CD4-positive, CD25-positive, alpha-beta regulatory T cell (primary cell): Measurements from ENCODE around the gene AIP. TPM values are rescaled to one million over a fixed set of nuclear protein-coding genes. Genes with fewer than 3 reads are reported as not detected.
A peak's percentile ranks its signal among the peaks of the same experiment; 100 is the strongest.

ENCODE experiments used
- ATAC-seq, 2 donors: fragments of 150-1000 bp; cut with Tn5 transposase; one replicate each; pipeline ENCODE4 v1.10.0; 2021; ENCODE audit warnings: low read depth in 2 of 2, moderate number of reproducible peaks in 2 of 2, moderate library complexity in 1 of 2
- DNase-seq, 3 donors: peaks; one replicate each; pipeline versions ENCODE4 v3.0.0 to v3.0.0-alpha.2; 2012 to 2022; ENCODE audit warnings: mixed read lengths in 1 of 3
- H3K27ac ChIP-seq: one replicate; pipeline ENCODE4 v1.7.0; 2013; ENCODE audit warnings: mild to moderate bottlenecking, low read length; ENCODE audit not compliant: insufficient read depth, poor library complexity, severe bottlenecking
- H3K27me3 ChIP-seq: one replicate; pipeline ENCODE4 v1.7.0; 2013; ENCODE audit warnings: low read length; ENCODE audit not compliant: control insufficient read depth, insufficient read depth
- H3K36me3 ChIP-seq: one replicate; pipeline ENCODE4 v1.7.0; 2013; ENCODE audit warnings: mild to moderate bottlenecking, low read length, moderate library complexity; ENCODE audit not compliant: control insufficient read depth, insufficient read depth
- H3K4me1 ChIP-seq: 2 replicates; pipeline ENCODE4 v1.7.0; 2013; ENCODE audit warnings: mild to moderate bottlenecking, low read length; ENCODE audit not compliant: insufficient read depth, control insufficient read depth, poor library complexity, severe bottlenecking
- H3K4me3 ChIP-seq: one replicate; pipeline ENCODE4 v1.7.0; 2013; ENCODE audit warnings: low read depth, mild to moderate bottlenecking, low read length, moderate library complexity
- H3K9me3 ChIP-seq, 2 experiments: 1 replicate in 1 of 2; 2 replicates in 1 of 2; pipeline ENCODE4 v1.7.0; 2013; ENCODE audit warnings: low read length in 2 of 2, mild to moderate bottlenecking in 1 of 2, moderate library complexity in 1 of 2; ENCODE audit not compliant: control insufficient read depth in 2 of 2
- H3K27ac Mint-ChIP-seq, 3 donors: one replicate each; pipeline ENCODE4 v1.8.0; 2020 to 2022; ENCODE audit warnings: mild to moderate bottlenecking in 3 of 3, mixed read lengths in 3 of 3, moderate library complexity in 2 of 3
- H3K27me3 Mint-ChIP-seq: one replicate; pipeline ENCODE4 v1.8.0; 2022; ENCODE audit warnings: mild to moderate bottlenecking, mixed read lengths
- H3K36me3 Mint-ChIP-seq: one replicate; pipeline ENCODE4 v1.8.0; 2020; ENCODE audit warnings: mixed read lengths
- H3K4me1 Mint-ChIP-seq, 4 donors: one replicate each; pipeline ENCODE4 v1.8.0; 2020 to 2022; ENCODE audit warnings: mixed read lengths in 4 of 4, mild to moderate bottlenecking in 1 of 4
- H3K4me3 Mint-ChIP-seq, 4 donors: one replicate each; pipeline ENCODE4 v1.8.0; 2020 to 2022; ENCODE audit warnings: mild to moderate bottlenecking in 4 of 4, mixed read lengths in 4 of 4, moderate library complexity in 3 of 4
- H3K9me3 Mint-ChIP-seq, 7 donors: one replicate each; pipeline ENCODE4 v1.8.0; 2020 to 2022; ENCODE audit warnings: mixed read lengths in 7 of 7, mild to moderate bottlenecking in 3 of 7, moderate library complexity in 2 of 7
- polyA plus RNA-seq, 4 donors: library from polyadenylated mRNA; unstranded; fragments of 300-500 nt; fragmentation: Illumina TruSeq; gene quantifications; one replicate each; pipeline ENCODE4 v1.2.3, GENCODE V29; 2021
- total RNA-seq: library from RNA; stranded (reverse); gene quantifications from one replicate; pipeline ENCODE4 v1.2.3, GENCODE V29; 2022

The AIP gene
- total and polyA plus RNA-seq, 5 donors from 2014 or later: 124 to 234 (median 213) TPM

GRCh38 chr11:67452141-67452952, 30.5 kb upstream of the AIP start, which contains the start of gene GPR152:
Gene GPR152 (minus strand): TSS chr11:67452729. CDS start chr11:67452724, 5 bp downstream.
- H3K4me3 ChIP-seq: no peak within 1 kb of the TSS

GRCh38 chr11:67453816-67454732, 28.8 kb upstream of the AIP start:
- Histone ChIP-seq H3K27ac (no peak overlapping the region), H3K4me3 (no peak overlapping the region), H3K36me3 (no peaks in the 10 kb centered on the region), H3K27me3 (no peaks in the 10 kb centered on the region), H3K4me1 (peaks cover 6% of the 10 kb centered on the region), H3K9me3 (no peaks in the 10 kb centered on the region)
- Mint-ChIP-seq H3K36me3 (no peaks in the 10 kb centered on the region), H3K27ac (no peak overlapping the region), H3K4me1 (peaks cover 0 to 17% (median 5%) of the 10 kb centered on the region in 4 donors), H3K4me3 (no peak overlapping the region), H3K27me3 (peaks cover 1% of the 10 kb centered on the region), H3K9me3 (no peaks in the 10 kb centered on the region)
- no peak for ATAC-seq
- no peak for DNase-seq

More at GRCh38 chr11:67452141-67452952, 30.5 kb upstream of the AIP start, which contains the start of gene GPR152:
- H3K27ac ChIP-seq: no peak within 1 kb of the TSS
- H3K27ac Mint-ChIP-seq: no peak within 1 kb of the TSS
- DNase-seq: no peak
- H3K27me3 Mint-ChIP-seq: no peaks in the 10 kb centered on the region
- H3K4me1 ChIP-seq: peaks cover 21% of the 10 kb centered on the region
- peaks cover 0 to 30% (median 13%) of the 10 kb centered on the region in 4 donors for H3K4me1 Mint-ChIP-seq
- H3K9me3 Mint-ChIP-seq: no peaks in the 10 kb centered on the region
- H3K36me3 Mint-ChIP-seq: no peaks in the 10 kb centered on the region
- H3K36me3 ChIP-seq: no peaks in the 10 kb centered on the region
- no peak for ATAC-seq
- no peak within 1 kb of the TSS for H3K4me3 Mint-ChIP-seq
- no peaks in the 10 kb centered on the region for H3K27me3 ChIP-seq
- no peaks in the 10 kb centered on the region for H3K9me3 ChIP-seq

- H3K27me3 ChIP-seq: no peaks in the 10 kb centered on the region
- Mint-ChIP-seq H3K4me1 (peaks cover 4 to 19% (median 5%) of the 10 kb centered on the region in 4 donors), H3K27me3 (peaks cover 6% of the 10 kb centered on the region), H3K36me3 (no peaks in the 10 kb centered on the region), H3K27ac (peak within 1 kb of the TSS in 1 of 3 donors; percentile 26), H3K9me3 (peaks cover 0 to 2% (median 0%) of the 10 kb centered on the region in 7 donors), H3K4me3 (no peak within 1 kb of the TSS)
- no peak within 1 kb of the TSS for H3K4me3 ChIP-seq
- no peaks in the 10 kb centered on the region for H3K4me1 ChIP-seq
- no peak within 1 kb of the TSS for H3K27ac ChIP-seq
- no peak for ATAC-seq
- H3K36me3 ChIP-seq: no peaks in the 10 kb centered on the region
- no peak for DNase-seq
- no peaks in the 10 kb centered on the region for H3K9me3 ChIP-seq
Measured at GRCh38 chr11:67455054-67455453, 27.8 kb upstream of the AIP start, which contains the start of gene CABP4. Gene CABP4 (plus strand): TSS chr11:67455354. CDS start chr11:67455424, 70 bp downstream.

GRCh38 chr11:67456068-67456705, 26.6 kb upstream of the AIP start:
- H3K9me3 Mint-ChIP-seq: peaks cover 0 to 2% (median 0%) of the 10 kb centered on the region in 7 donors
- no peaks in the 10 kb centered on the region for H3K9me3 ChIP-seq
- DNase-seq (no peak), ATAC-seq (no peak)
- no peak overlapping the region for H3K4me3 Mint-ChIP-seq
- no peaks in the 10 kb centered on the region for H3K36me3 ChIP-seq
- peaks cover 6% of the 10 kb centered on the region for H3K27me3 Mint-ChIP-seq
- no peaks in the 10 kb centered on the region for H3K4me1 ChIP-seq
- no peak overlapping the region for H3K27ac ChIP-seq
- peaks cover 5 to 18% (median 6%) of the 10 kb centered on the region in 4 donors for H3K4me1 Mint-ChIP-seq
- H3K36me3 Mint-ChIP-seq: no peaks in the 10 kb centered on the region
- no peaks in the 10 kb centered on the region for H3K27me3 ChIP-seq
- H3K4me3 ChIP-seq: no peak overlapping the region
- H3K27ac Mint-ChIP-seq: no peak overlapping the region

GRCh38 chr11:67457453-67457852, 25.4 kb upstream of the AIP start:
- Mint-ChIP-seq H3K36me3 (no peaks in the 10 kb centered on the region), H3K27me3 (peaks cover 6% of the 10 kb centered on the region), H3K9me3 (peaks cover 0 to 2% (median 0%) of the 10 kb centered on the region in 7 donors), H3K4me3 (no peak overlapping the region), H3K27ac (no peak overlapping the region), H3K4me1 (peaks cover 5 to 18% (median 6%) of the 10 kb centered on the region in 4 donors)
- no peaks in the 10 kb centered on the region for H3K36me3 ChIP-seq
- H3K27me3 ChIP-seq: no peaks in the 10 kb centered on the region
- H3K4me1 ChIP-seq: no peaks in the 10 kb centered on the region
- no peak for DNase-seq
- no peak overlapping the region for H3K4me3 ChIP-seq
- H3K27ac ChIP-seq: no peak overlapping the region
- ATAC-seq: no peak
- no peaks in the 10 kb centered on the region for H3K9me3 ChIP-seq

GRCh38 chr11:67458266-67458665, 24.6 kb upstream of the AIP start:
- Histone ChIP-seq H3K4me1 (no peaks in the 10 kb centered on the region), H3K27ac (no peak overlapping the region), H3K4me3 (no peak overlapping the region), H3K36me3 (no peaks in the 10 kb centered on the region), H3K9me3 (no peaks in the 10 kb centered on the region), H3K27me3 (no peaks in the 10 kb centered on the region)
- H3K4me3 Mint-ChIP-seq: no peak overlapping the region
- H3K9me3 Mint-ChIP-seq: peaks cover 0 to 2% (median 0%) of the 10 kb centered on the region in 7 donors
- peaks cover 5 to 19% (median 6%) of the 10 kb centered on the region in 4 donors for H3K4me1 Mint-ChIP-seq
- peaks cover 6% of the 10 kb centered on the region for H3K27me3 Mint-ChIP-seq
- DNase-seq (no peak), ATAC-seq (no peak)
- H3K27ac Mint-ChIP-seq: no peak overlapping the region
- H3K36me3 Mint-ChIP-seq: no peaks in the 10 kb centered on the region

GRCh38 chr11:67463186-67463585, 19.6 kb upstream of the AIP start:
- H3K36me3 Mint-ChIP-seq: no peaks in the 10 kb centered on the region
- Histone ChIP-seq H3K9me3 (no peaks in the 10 kb centered on the region), H3K27me3 (no peaks in the 10 kb centered on the region), H3K4me1 (peaks cover 40% of the 10 kb centered on the region), H3K36me3 (no peaks in the 10 kb centered on the region), H3K27ac (no peak overlapping the region), H3K4me3 (no peak overlapping the region)
- H3K27ac Mint-ChIP-seq: peak overlapping the region in 1 of 3 donors; percentile 52
- H3K4me1 Mint-ChIP-seq: peaks cover 5 to 51% (median 17%) of the 10 kb centered on the region in 4 donors
- peaks cover 6% of the 10 kb centered on the region for H3K27me3 Mint-ChIP-seq
- H3K9me3 Mint-ChIP-seq: peaks cover 0 to 2% (median 0%) of the 10 kb centered on the region in 7 donors
- ATAC-seq (no peak), DNase-seq (no peak)
- H3K4me3 Mint-ChIP-seq: peak overlapping the region in 2 of 4 donors; percentile 22 to 47
